Motor neuron (in vitro differentiated cells): ENCODE data around the gene DOCK7. TPM values are rescaled to one million over a fixed set of nuclear protein-coding genes. Genes with fewer than 3 reads are reported as not detected.

Experiments
- ATAC-seq, 8 experiments: fragments of 200-7000 bp; cut with Tn5 transposase; replicated peaks in 6 of 8; 2 replicates each; pipeline ENCODE4 v1.8.0; 2021; ENCODE audit warnings: mild to moderate bottlenecking in 8 of 8, moderate library complexity in 8 of 8
- H3K27ac ChIP-seq, 2 donors: fragments of 250-450 bp; sonication (Bioruptor Pico); 2 replicates each; pipeline ENCODE4 v1.9.0; 2021; ENCODE audit warnings: antibody characterized with exemption in 2 of 2, mild to moderate bottlenecking in 2 of 2, moderate library complexity in 1 of 2
- H3K4me1 ChIP-seq, 2 donors: fragments of 250-450 bp; sonication (Bioruptor Pico); replicated peaks in 1 of 2; 2 replicates each; pipeline ENCODE4 v1.6.1; 2021; ENCODE audit warnings: antibody characterized with exemption in 2 of 2, mild to moderate bottlenecking in 2 of 2, moderate library complexity in 1 of 2
- H3K4me3 ChIP-seq, 5 donors: fragments of 250-450 bp; sonication (Bioruptor Pico); 2 replicates each; pipeline ENCODE4 v1.9.0; 2021; ENCODE audit warnings: antibody characterized with exemption in 5 of 5, mild to moderate bottlenecking in 5 of 5, moderate library complexity in 4 of 5
- WGBS, 10 experiments: fragments of 450-650 bp; shearing (Covaris generic); methylation state at CpG; one replicate each; pipeline ENCODE4 v1.0.0; 2022; 5-methylcytosine and 5-hydroxymethylcytosine counted together
- in situ Hi-C, 9 experiments: fragments of 400-800 bp; cut with MboI; loops; one replicate each; pipeline ENCODE4 v1.15.0; 2021; ENCODE audit warnings: low sequenced_read_pairs in 9 of 9, low pct_unique_long_range_greater_than_20kb in 2 of 9; ENCODE audit not compliant: unreplicated experiment in 9 of 9
- total RNA-seq, 8 experiments: library from RNA; unstranded; fragments of 300-600 nt; gene quantifications; 2 replicates each; pipeline versions ENCODE4 v1.2.3 to v1.2.4, GENCODE V29; 2022

The DOCK7 gene
- total RNA-seq, 8 experiments from 2014 or later = 20.5 to 114 (median 81.6) TPM

GRCh38 chr1:62500210-62500609 is 188.0 kb downstream of the DOCK7 start:
- H3K4me1 ChIP-seq = no peaks in the 10 kb centered on the region
- no peak overlapping the region for H3K27ac ChIP-seq
- H3K4me3 ChIP-seq = no peak overlapping the region
- no peak for ATAC-seq
- in situ Hi-C loops = loop anchor here in 2 of 9 experiments (25.0 kb wide), 1 partner anchor 237 kb away; no protein-coding TSS in a partner anchor

GRCh38 chr1:62494137-62494536 is 194.0 kb downstream of the DOCK7 start:
- no peaks in the 10 kb centered on the region for H3K4me1 ChIP-seq
- H3K4me3 ChIP-seq = no peak overlapping the region
- in situ Hi-C loops = no loop called here
- 90 to 100% (median 93%) methylated on average over 1 to 4 of the region's 4 CpGs; no CpG with 5 or more reads in 3 of the 10 experiments for WGBS, 10 experiments
- no peak overlapping the region for H3K27ac ChIP-seq
- ATAC-seq = no peak

GRCh38 chr1:62493656-62494055 is 194.5 kb downstream of the DOCK7 start:
- in situ Hi-C loops = no loop called here
- no peak for ATAC-seq
- H3K4me3 ChIP-seq = no peak overlapping the region
- no peak overlapping the region for H3K27ac ChIP-seq
- WGBS, 10 experiments = 80 to 100% (median 93%) methylated on average over 2 to 3 of the region's 3 CpGs
- no peaks in the 10 kb centered on the region for H3K4me1 ChIP-seq

DNA sequence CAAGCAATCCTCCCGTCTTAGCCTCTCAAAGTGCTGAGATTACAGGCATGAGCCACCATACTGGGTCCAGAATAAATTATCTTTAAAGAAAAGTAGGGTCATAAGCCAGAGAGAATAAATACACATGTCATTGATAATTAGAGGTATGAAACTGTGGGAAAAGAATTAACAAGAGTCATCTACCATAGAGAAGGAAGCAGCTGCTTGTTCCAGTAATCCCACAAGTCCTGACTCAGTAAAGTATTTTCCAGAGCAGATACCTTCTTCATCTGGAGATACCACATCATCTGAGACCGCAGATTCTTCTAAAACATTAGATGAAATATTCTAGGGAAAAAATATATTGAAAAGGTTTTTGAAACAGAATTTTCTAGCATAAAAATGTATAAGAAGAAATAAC is 195.7 kb downstream of the DOCK7 start:
- in situ Hi-C loops = no loop called here
- Histone ChIP-seq H3K27ac (no peak overlapping the region), H3K4me1 (no peaks in the 10 kb centered on the region), H3K4me3 (no peak overlapping the region)
- WGBS, 10 experiments = 90 to 100% (median 100%) methylated on average over 1 to 2 of the region's 2 CpGs
- no peak for ATAC-seq

- no peak overlapping the region for H3K27ac ChIP-seq
- H3K4me1 ChIP-seq = no peaks in the 10 kb centered on the region
- no peak overlapping the region for H3K4me3 ChIP-seq
- in situ Hi-C loops = no loop called here
- no peak for ATAC-seq
- 29 to 100% (median 58%) methylated on average over 1 to 2 of the region's 2 CpGs; no CpG with 5 or more reads in 1 of the 10 experiments for WGBS, 10 experiments
These were observed 200.2 kb downstream of the DOCK7 start for GRCh38 chr1:62487956-62488355.

GRCh38 chr1:62484824-62485468 is 203.2 kb downstream of the DOCK7 start:
- no peak for ATAC-seq
- in situ Hi-C loops = no loop called here
- H3K4me3 ChIP-seq = no peak overlapping the region
- WGBS, 10 experiments = 45 to 100% (median 79%) methylated on average over 2 to 5 of the region's 5 CpGs; no CpG with 5 or more reads in 3 of the 10 experiments
- no peak overlapping the region for H3K27ac ChIP-seq
- H3K4me1 ChIP-seq = no peaks in the 10 kb centered on the region

DNA sequence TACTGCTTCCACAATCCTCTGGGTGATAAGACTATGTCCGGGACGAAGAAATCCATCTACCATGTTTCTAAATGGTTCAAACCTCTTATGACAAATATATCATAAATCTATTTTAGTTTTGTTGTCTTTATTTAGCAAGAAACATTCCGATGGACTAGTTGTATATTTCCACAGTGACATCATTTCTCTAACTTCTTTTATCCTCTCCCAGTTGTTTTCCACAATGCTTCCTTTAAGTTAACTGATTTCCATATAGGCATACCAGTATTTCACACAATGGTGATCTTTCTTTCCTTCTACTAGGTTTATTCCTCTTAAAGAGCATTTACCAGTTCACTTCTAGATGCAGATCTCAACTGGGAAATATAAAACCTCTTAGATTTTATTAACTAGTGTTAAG is 206.5 kb downstream of the DOCK7 start:
- WGBS, 10 experiments = 66 to 100% (median 90%) methylated on average over 3 of the region's 3 CpGs
- H3K27ac ChIP-seq = no peak overlapping the region
- in situ Hi-C loops = no loop called here
- H3K4me1 ChIP-seq = no peaks in the 10 kb centered on the region
- no peak for ATAC-seq
- H3K4me3 ChIP-seq = no peak overlapping the region

DNA sequence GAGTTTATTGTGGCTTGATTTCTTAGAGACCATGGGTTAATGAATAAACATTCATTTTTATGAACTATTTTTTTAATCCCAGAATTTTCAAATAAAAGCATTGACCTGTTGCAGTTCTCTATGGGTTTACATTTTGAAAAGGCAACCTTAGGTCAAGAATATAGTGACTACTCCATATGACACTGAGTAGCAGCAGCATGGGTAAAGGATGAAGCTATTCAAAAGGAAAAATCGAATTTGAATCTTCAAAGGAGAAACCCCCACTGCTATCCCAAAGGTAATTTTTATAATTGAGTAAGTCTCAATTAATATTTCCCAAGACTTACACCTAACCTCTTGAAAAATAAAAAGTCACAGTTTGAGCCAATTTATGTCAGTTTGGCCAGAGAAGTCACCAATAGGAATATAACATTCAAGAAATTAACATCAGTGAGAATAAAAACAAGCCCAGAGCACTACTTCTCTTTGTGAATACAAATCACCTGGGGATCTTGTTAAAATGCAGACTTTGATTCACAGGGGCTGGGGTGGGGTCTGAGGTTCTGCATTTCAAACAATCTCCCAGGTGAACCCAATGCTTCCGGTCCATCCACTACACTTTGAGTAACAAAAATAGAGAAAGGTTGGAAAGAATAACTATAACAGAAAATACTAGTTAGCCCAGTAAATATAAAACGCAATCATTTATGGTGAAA is 211.5 kb downstream of the DOCK7 start:
- H3K4me1 ChIP-seq = no peaks in the 10 kb centered on the region
- in situ Hi-C loops = no loop called here
- 49 to 95% (median 72%) methylated on average over 2 to 3 of the region's 3 CpGs for WGBS, 10 experiments
- H3K27ac ChIP-seq = no peak overlapping the region
- no peak for ATAC-seq
- H3K4me3 ChIP-seq = no peak overlapping the region

DNA sequence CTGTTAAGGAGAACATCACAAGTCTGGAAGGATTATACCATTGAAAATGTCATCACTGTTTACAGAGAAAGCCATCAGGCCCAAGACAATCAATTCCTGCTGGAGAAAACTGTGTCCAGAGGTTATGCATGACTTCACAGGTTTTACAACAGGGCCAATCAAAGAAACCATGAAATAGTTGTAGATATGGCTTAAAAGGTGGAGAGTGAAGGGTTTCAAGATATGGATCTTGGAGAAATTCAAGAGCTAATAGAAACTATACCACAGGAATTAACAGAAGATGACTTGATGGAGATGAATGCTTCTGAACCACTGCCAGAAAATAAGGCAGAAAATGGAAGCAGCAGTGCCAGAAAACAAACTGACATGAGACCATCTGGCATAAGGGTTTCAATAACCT is 221.1 kb downstream of the DOCK7 start:
- Histone ChIP-seq H3K27ac (no peak overlapping the region), H3K4me3 (no peak overlapping the region), H3K4me1 (no peaks in the 10 kb centered on the region)
- ATAC-seq = no peak
- in situ Hi-C loops = no loop called here

DNA sequence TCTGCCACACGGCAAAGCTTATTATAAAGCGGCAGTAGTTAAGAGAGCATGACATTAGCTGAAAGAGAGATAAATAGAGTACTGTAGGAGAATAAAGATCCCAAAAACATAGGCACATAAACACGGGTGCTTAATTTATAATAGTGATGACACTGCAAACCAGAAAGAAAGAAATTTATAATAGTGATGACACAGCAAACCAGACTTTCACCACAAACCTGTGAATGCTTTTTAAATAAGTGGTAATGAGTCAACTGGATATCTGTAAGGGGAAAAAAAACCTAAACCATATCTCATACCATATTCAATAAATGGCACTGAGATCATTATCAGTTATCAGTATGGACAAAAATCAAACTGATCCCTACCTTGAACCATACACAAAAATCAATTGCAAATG is 225.8 kb downstream of the DOCK7 start:
- ATAC-seq = no peak
- in situ Hi-C loops = no loop called here
- WGBS, 10 experiments = 79 to 100% (median 97%) methylated on average over 1 to 3 of the region's 3 CpGs
- Histone ChIP-seq H3K4me1 (no peaks in the 10 kb centered on the region), H3K27ac (no peak overlapping the region), H3K4me3 (no peak overlapping the region)

DNA sequence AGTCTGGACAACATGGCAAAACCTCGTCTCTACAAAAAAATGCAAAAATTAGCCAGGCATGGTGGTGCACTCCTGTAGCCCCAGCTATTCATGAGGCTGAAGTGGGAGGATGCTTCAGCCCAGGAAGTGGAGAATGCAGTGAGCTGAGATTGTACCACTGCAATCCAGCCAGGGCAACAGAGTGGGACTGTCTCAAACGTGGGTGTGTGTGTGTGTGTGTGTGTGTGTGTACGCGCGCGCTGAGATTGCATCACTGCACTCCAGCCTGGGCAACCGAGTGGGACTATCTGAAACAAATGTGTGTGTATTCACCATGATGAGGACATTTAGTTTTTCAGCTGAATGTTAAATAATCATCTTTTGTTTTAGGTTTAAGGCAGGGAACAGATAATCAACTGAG is 230.2 kb downstream of the DOCK7 start:
- Histone ChIP-seq H3K27ac (no peak overlapping the region), H3K4me3 (no peak overlapping the region), H3K4me1 (no peaks in the 10 kb centered on the region)
- in situ Hi-C loops = no loop called here
- ATAC-seq = no peak
- WGBS, 10 experiments = 69 to 100% (median 90%) methylated on average over 1 to 7 of the region's 7 CpGs; no CpG with 5 or more reads in 4 of the 10 experiments

DNA sequence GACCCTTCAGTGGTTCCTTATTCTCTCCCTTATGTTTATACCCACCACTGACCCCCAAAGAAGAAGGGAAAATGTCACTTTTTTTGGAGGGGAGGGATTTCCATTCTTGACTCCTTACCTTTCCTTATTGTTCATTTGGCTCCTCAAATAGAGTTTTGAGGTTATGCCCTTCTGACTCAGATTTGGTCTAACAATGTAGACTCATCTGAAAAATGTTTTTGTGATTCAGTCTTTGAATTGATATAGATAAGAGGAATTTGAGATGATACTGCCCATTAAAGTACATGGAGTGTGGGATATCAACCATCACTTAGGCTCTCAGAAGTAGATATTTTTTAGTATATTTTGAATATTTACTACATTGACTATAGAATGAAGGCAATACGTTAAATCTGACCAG is 235.2 kb downstream of the DOCK7 start:
- ATAC-seq = no peak
- Histone ChIP-seq H3K4me1 (no peaks in the 10 kb centered on the region), H3K4me3 (no peak overlapping the region), H3K27ac (no peak overlapping the region)
- in situ Hi-C loops = no loop called here
- 50 to 100% (median 96%) methylated on average over 1 of the region's 1 CpG; no CpG with 5 or more reads in 2 of the 10 experiments for WGBS, 10 experiments

- in situ Hi-C loops = no loop called here
- Histone ChIP-seq H3K4me1 (no peaks in the 10 kb centered on the region), H3K4me3 (no peak overlapping the region), H3K27ac (no peak overlapping the region)
- ATAC-seq = no peak
- WGBS, 10 experiments = 61 to 100% (median 92%) methylated on average over 2 of the region's 2 CpGs; no CpG with 5 or more reads in 1 of the 10 experiments
These were observed 237.9 kb downstream of the DOCK7 start for GRCh38 chr1:62450301-62450700.
